Liver (tissue), 9 donors: ENCODE results near the gene STK24. TPM values are rescaled to one million over a fixed set of nuclear protein-coding genes. Genes with fewer than 3 reads are reported as not detected.

Experiments
- DNase-seq: peaks from one replicate; pipeline ENCODE4 v3.0.0-alpha.2; 2017; ENCODE audit warnings: low spot score
- H3K27ac ChIP-seq, 2 donors: one replicate each; pipeline ENCODE4 v1.7.0; 2013; ENCODE audit warnings: inconsistent platforms in 2 of 2, low read length in 2 of 2, control low read depth in 1 of 2, low read depth in 1 of 2, mild to moderate bottlenecking in 1 of 2
- H3K27me3 ChIP-seq, 4 donors: one replicate each; pipeline versions ENCODE4 v1.6.1 to v1.7.0; 2013; ENCODE audit warnings: low read length in 3 of 4, inconsistent platforms in 1 of 4, mild to moderate bottlenecking in 1 of 4, moderate library complexity in 1 of 4; ENCODE audit not compliant: control insufficient read depth in 4 of 4, insufficient read depth in 4 of 4
- H3K36me3 ChIP-seq, 4 donors: one replicate each; pipeline versions ENCODE4 v1.6.1 to v1.7.0; 2013; ENCODE audit warnings: low read length in 3 of 4, mild to moderate bottlenecking in 3 of 4, low read depth in 1 of 4, moderate library complexity in 1 of 4; ENCODE audit not compliant: control insufficient read depth in 4 of 4, insufficient read depth in 3 of 4
- H3K4me1 ChIP-seq, 4 donors: one replicate each; pipeline versions ENCODE4 v1.6.1 to v1.7.0; 2013; ENCODE audit warnings: low read length in 3 of 4, mild to moderate bottlenecking in 3 of 4, moderate library complexity in 1 of 4; ENCODE audit not compliant: control insufficient read depth in 4 of 4, insufficient read depth in 4 of 4
- H3K4me3 ChIP-seq, 3 donors: one replicate each; pipeline versions ENCODE4 v1.6.1 to v1.7.0; 2013; ENCODE audit warnings: low read length in 3 of 3, control low read depth in 1 of 3, low read depth in 1 of 3, mild to moderate bottlenecking in 1 of 3
- H3K9ac ChIP-seq, 2 donors: one replicate each; pipeline ENCODE4 v1.7.0; 2013; ENCODE audit warnings: low read length in 2 of 2, mild to moderate bottlenecking in 2 of 2, moderate library complexity in 2 of 2, control low read depth in 1 of 2, low read depth in 1 of 2
- H3K9me3 ChIP-seq, 4 donors: one replicate each; pipeline versions ENCODE4 v1.6.1 to v1.7.0; 2013; ENCODE audit warnings: low read length in 3 of 4; ENCODE audit not compliant: control insufficient read depth in 4 of 4
- CTCF ChIP-seq: fragments of 150-350 bp; IDR thresholded peaks from 2 replicates; pipeline ENCODE4 v1.5.1; 2017; ENCODE audit warnings: improper control_type of control experiment, low read depth, low read length; ENCODE audit not compliant: missing input control
- EGR1 ChIP-seq, 2 donors: IDR thresholded peaks; 2 replicates each; pipeline ENCODE4 v1.6.1; 2016 to 2018; ENCODE audit warnings: antibody characterized with exemption in 2 of 2, low read depth in 2 of 2
- FOXA2 ChIP-seq: IDR thresholded peaks from 2 replicates; pipeline ENCODE4 v1.6.1; 2016; ENCODE audit warnings: antibody characterized with exemption
- GABPA ChIP-seq, 2 donors: IDR thresholded peaks in 1 of 2; conservative IDR thresholded peaks in 1 of 2; 2 replicates each; pipeline ENCODE4 v1.6.1; 2016; ENCODE audit warnings: antibody characterized with exemption in 2 of 2, mild to moderate bottlenecking in 1 of 2, moderate library complexity in 1 of 2
- HNF4A ChIP-seq, 2 donors: conservative IDR thresholded peaks; 2 replicates each; pipeline ENCODE4 v1.6.1; 2016; ENCODE audit warnings: antibody characterized with exemption in 2 of 2, mild to moderate bottlenecking in 2 of 2
- MAX ChIP-seq: IDR thresholded peaks from 2 replicates; pipeline ENCODE4 v1.6.1; 2016; ENCODE audit warnings: antibody characterized with exemption
- NR2F2 ChIP-seq: IDR thresholded peaks from 2 replicates; pipeline ENCODE4 v1.6.1; 2016; ENCODE audit warnings: antibody characterized with exemption
- REST ChIP-seq: IDR thresholded peaks from 2 replicates; pipeline ENCODE4 v1.6.1; 2016; ENCODE audit warnings: antibody characterized with exemption, mild to moderate bottlenecking
- RXRA ChIP-seq, 2 donors: IDR thresholded peaks; 2 replicates each; pipeline ENCODE4 v1.6.1; 2017 to 2018; ENCODE audit warnings: antibody characterized with exemption in 2 of 2, mild to moderate bottlenecking in 1 of 2
- SP1 ChIP-seq: IDR thresholded peaks from 2 replicates; pipeline ENCODE4 v1.6.1; 2018; ENCODE audit warnings: antibody characterized with exemption, mild to moderate bottlenecking
- TAF1 ChIP-seq: conservative IDR thresholded peaks from 2 replicates; pipeline ENCODE4 v1.6.1; 2016; ENCODE audit warnings: antibody characterized with exemption, mild to moderate bottlenecking
- YY1 ChIP-seq: IDR thresholded peaks from 2 replicates; pipeline ENCODE4 v1.6.1; 2016; ENCODE audit warnings: antibody characterized with exemption, mild to moderate bottlenecking
- WGBS: extraction: QIAGEN DNeasy Blood & Tissue Kit; methylation state at CpG from one replicate; pipeline ENCODE4 v1.1.7; 2013; 5-methylcytosine and 5-hydroxymethylcytosine counted together
- polyA plus RNA-seq, 2 donors: library from polyadenylated mRNA; stranded (reverse) in 1 of 2; unstranded in 1 of 2; fragments of 200-250 nt in 1 of 2; fragments of >200 nt in 1 of 2; fragmentation: Nextera tagmentation in 1 of 2; extraction: Ambion mirVana in 1 of 2; gene quantifications; one replicate each; pipeline versions ENCODE4 v1.2.1 to v1.2.3, GENCODE V29; 2013 to 2015
- total RNA-seq, 2 donors: library from RNA; depleted of rRNA; stranded (reverse); fragments of >200 nt; gene quantifications; one replicate each; pipeline ENCODE4 v1.2.3, GENCODE V29; 2014
- donor health status: healthy.
- donor health status: healthy.
- donor health status: healthy.
- donor health status: healthy.
- donor health status: healthy.

Gene STK24
- total and polyA plus RNA-seq, 4 donors = 6.4 to 43.3 (median 14.9) TPM

GRCh38 chr13:98585946-98586345, 9.0 kb upstream of the STK24 start:
- Histone ChIP-seq H3K4me3 (no peak overlapping the region), H3K9me3 (no peaks in the 10 kb centered on the region), H3K27ac (no peak overlapping the region), H3K9ac (no peak overlapping the region), H3K27me3 (no peaks in the 10 kb centered on the region), H3K36me3 (no peaks in the 10 kb centered on the region), H3K4me1 (peaks cover 0 to 4% (median 0%) of the 10 kb centered on the region in 4 donors)
- no peak for TF ChIP-seq NR2F2
- TF ChIP-seq SP1 = no peak
- no peak for TF ChIP-seq HNF4A (conservative IDR thresholded peaks at IDR 0.05)
- no peak for TF ChIP-seq CTCF
- TF ChIP-seq TAF1 = no peak
- TF ChIP-seq GABPA (IDR thresholded peaks at IDR 0.05 in 1 of 2, conservative IDR thresholded peaks at IDR 0.05 in 1 of 2) = no peak
- TF ChIP-seq EGR1 (IDR thresholded peaks at IDR 0.05; ENCODE audit: low read depth in 2 of 2) = no peak
- TF ChIP-seq MAX = no peak
- DNase-seq = no peak
- WGBS = 55% methylated on average over 3 of the region's 3 CpGs

- no peak overlapping the region for H3K9ac ChIP-seq
- H3K36me3 ChIP-seq = no peaks in the 10 kb centered on the region
- no peaks in the 10 kb centered on the region for H3K27me3 ChIP-seq
- WGBS = 71% methylated on average over 5 of the region's 5 CpGs
- DNase-seq = no peak
- H3K4me1 ChIP-seq = peaks cover 0 to 4% (median 0%) of the 10 kb centered on the region in 4 donors
- no peak overlapping the region for H3K27ac ChIP-seq
- no peak for TF ChIP-seq RXRA (IDR thresholded peaks at IDR 0.05)
- no peak for TF ChIP-seq GABPA (IDR thresholded peaks at IDR 0.05 in 1 of 2, conservative IDR thresholded peaks at IDR 0.05 in 1 of 2)
- no peak for TF ChIP-seq FOXA2
- no peaks in the 10 kb centered on the region for H3K9me3 ChIP-seq
- no peak overlapping the region for H3K4me3 ChIP-seq
Observed at GRCh38 chr13:98585398-98585754, 8.5 kb upstream of the STK24 start.

- no peak overlapping the region for H3K27ac ChIP-seq
- H3K4me3 ChIP-seq = no peak overlapping the region
- H3K4me1 ChIP-seq = peaks cover 0 to 4% (median 0%) of the 10 kb centered on the region in 4 donors
- no peak for DNase-seq
- TF ChIP-seq CTCF (no peak), HNF4A (conservative IDR thresholded peaks at IDR 0.05) (no peak), EGR1 (IDR thresholded peaks at IDR 0.05; ENCODE audit: low read depth in 2 of 2) (no peak), REST (no peak), YY1 (no peak)
- 69% methylated on average over 4 of the region's 4 CpGs for WGBS
- no peak overlapping the region for H3K9ac ChIP-seq
- no peaks in the 10 kb centered on the region for H3K9me3 ChIP-seq
- no peaks in the 10 kb centered on the region for H3K36me3 ChIP-seq
- H3K27me3 ChIP-seq = no peaks in the 10 kb centered on the region
Observed at GRCh38 chr13:98584668-98585397, 7.9 kb upstream of the STK24 start.
